ENCODE results near the gene SLC16A3.

Gene SLC16A3

DNA sequence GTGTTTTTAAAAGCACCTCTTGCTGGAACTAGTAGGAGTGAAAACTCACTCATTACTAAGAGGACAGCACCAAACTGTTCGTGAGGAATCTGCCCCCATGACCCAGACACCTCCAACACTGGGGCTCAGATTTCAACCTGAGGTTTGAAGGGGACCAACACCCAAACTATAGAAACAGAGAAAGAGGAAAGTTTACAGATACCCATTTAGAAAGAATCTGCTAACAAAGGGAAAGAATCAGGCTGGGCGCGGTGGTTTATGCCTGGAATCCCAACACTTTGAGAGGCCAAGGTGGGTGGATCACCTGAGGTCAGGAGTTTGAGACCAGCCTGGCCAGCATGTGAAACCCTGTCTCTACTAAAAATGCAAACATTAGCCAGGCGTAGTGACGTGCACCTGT lies 48.1 kb downstream of the SLC16A3 start:
- TF ChIP-seq TAF1 (IDR thresholded peaks at IDR 0.05; ENCODE audit: borderline replicate concordance, insufficient read depth, low read length) (no peak), SIN3A (IDR thresholded peaks at IDR 0.05; ENCODE audit: borderline replicate concordance, insufficient read depth, low read length) (no peak), POLR2AphosphoS5 (IDR thresholded peaks at IDR 0.05; ENCODE audit: low read depth, low read length) (no peak), FOXP2 (optimal IDR thresholded peaks at IDR 0.05; ENCODE audit: borderline replicate concordance, extremely low read depth, extremely low read length, insufficient read depth) (no peak)
- TF ChIP-seq, protein P1, sequence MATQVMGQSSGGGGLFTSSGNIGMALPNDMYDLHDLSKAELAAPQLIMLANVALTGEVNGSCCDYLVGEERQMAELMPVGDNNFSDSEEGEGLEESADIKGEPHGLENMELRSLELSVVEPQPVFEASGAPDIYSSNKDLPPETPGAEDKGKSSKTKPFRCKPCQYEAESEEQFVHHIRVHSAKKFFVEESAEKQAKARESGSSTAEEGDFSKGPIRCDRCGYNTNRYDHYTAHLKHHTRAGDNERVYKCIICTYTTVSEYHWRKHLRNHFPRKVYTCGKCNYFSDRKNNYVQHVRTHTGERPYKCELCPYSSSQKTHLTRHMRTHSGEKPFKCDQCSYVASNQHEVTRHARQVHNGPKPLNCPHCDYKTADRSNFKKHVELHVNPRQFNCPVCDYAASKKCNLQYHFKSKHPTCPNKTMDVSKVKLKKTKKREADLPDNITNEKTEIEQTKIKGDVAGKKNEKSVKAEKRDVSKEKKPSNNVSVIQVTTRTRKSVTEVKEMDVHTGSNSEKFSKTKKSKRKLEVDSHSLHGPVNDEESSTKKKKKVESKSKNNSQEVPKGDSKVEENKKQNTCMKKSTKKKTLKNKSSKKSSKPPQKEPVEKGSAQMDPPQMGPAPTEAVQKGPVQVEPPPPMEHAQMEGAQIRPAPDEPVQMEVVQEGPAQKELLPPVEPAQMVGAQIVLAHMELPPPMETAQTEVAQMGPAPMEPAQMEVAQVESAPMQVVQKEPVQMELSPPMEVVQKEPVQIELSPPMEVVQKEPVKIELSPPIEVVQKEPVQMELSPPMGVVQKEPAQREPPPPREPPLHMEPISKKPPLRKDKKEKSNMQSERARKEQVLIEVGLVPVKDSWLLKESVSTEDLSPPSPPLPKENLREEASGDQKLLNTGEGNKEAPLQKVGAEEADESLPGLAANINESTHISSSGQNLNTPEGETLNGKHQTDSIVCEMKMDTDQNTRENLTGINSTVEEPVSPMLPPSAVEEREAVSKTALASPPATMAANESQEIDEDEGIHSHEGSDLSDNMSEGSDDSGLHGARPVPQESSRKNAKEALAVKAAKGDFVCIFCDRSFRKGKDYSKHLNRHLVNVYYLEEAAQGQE (IDR thresholded peaks at IDR 0.05; ENCODE audit: insufficient read depth in 1 of 2, low read depth in 2 of 2, low read length in 2 of 2): no peak

DNA sequence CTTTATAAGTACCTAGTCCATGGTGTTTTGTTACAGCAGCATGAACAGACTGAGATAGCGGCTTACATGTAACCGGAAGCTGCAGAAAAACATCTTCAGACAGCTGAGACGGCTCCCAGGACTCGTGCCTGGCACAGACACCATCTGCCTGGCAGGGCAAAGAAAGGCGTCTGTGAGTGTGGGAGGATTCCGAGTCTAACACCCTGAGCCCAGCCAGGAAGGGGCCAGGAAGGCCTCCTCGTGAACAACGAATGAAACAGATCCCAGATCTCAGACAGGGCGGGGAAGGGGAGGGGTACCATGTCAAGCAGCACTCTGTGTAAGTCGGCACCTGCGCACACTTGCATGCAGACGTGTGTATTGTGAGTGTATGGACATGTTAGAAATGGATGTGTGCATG lies 49.0 kb downstream of the SLC16A3 start:
- TF ChIP-seq POLR2AphosphoS5 (IDR thresholded peaks at IDR 0.05; ENCODE audit: low read depth, low read length) (no peak), SIN3A (IDR thresholded peaks at IDR 0.05; ENCODE audit: borderline replicate concordance, insufficient read depth, low read length) (no peak)

DNA sequence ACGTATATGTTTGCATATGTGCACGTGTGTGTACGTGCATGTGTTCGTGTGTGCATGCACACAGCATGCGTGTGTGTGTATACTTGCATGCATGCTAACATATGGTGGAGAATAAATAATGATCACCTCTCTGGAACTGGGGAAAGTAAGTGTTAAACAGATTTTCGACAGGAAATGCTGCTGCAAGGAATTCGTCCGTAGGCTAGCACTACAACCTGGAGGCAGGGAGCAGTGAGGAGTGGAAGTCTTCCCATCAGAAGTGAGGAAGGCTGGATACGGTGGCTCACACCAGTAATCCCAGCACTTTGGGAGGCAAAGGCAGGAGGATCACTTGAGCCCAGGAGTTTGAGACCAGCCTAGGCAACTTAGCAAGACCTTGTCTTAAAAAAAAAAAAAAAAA lies 49.5 kb downstream of the SLC16A3 start:
- TF ChIP-seq SIN3A (IDR thresholded peaks at IDR 0.05; ENCODE audit: borderline replicate concordance, insufficient read depth, low read length) (no peak), POLR2AphosphoS5 (IDR thresholded peaks at IDR 0.05; ENCODE audit: low read depth, low read length) (no peak), FOXP2 (optimal IDR thresholded peaks at IDR 0.05; ENCODE audit: borderline replicate concordance, extremely low read depth, extremely low read length, insufficient read depth) (no peak), TAF1 (IDR thresholded peaks at IDR 0.05; ENCODE audit: borderline replicate concordance, insufficient read depth, low read length) (no peak)
- TF ChIP-seq, protein P1 (IDR thresholded peaks at IDR 0.05; ENCODE audit: insufficient read depth in 1 of 2, low read depth in 2 of 2, low read length in 2 of 2): no peak

DNA sequence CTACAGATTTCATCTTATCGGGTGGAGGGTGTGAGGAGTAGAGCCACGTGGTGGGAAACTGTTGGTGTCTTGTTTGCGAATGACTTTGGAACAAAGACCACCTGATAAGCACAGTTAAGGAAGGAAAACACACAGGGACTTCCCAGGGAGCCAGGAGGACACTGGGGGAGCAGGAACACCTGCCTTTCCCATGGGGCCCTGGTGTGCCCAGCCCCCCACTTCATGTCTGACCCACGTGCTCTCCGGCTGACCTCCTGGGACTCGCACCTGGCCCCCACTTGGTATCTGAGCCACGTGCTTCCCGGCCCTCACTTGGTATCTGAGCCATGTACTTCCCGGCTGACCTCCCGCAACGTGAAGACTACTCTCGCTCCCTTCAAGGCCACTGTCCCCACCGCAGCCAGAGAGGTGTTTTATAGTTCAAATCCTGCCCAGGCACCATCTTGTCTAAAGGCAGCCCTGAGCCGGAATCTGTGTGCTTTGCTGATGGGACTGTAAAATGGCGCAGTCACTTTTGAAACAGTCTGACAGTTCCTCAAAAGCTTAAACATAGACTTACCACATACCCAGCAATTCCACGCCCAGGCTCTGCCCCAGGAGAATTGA lies 50.0 kb downstream of the SLC16A3 start:
- TF ChIP-seq POLR2AphosphoS5 (IDR thresholded peaks at IDR 0.05; ENCODE audit: low read depth, low read length) (no peak), FOXP2 (optimal IDR thresholded peaks at IDR 0.05; ENCODE audit: borderline replicate concordance, extremely low read depth, extremely low read length, insufficient read depth) (no peak), SIN3A (IDR thresholded peaks at IDR 0.05; ENCODE audit: borderline replicate concordance, insufficient read depth, low read length) (no peak), TAF1 (IDR thresholded peaks at IDR 0.05; ENCODE audit: borderline replicate concordance, insufficient read depth, low read length) (no peak)
- TF ChIP-seq, protein P1 (IDR thresholded peaks at IDR 0.05; ENCODE audit: insufficient read depth in 1 of 2, low read depth in 2 of 2, low read length in 2 of 2): no peak

DNA sequence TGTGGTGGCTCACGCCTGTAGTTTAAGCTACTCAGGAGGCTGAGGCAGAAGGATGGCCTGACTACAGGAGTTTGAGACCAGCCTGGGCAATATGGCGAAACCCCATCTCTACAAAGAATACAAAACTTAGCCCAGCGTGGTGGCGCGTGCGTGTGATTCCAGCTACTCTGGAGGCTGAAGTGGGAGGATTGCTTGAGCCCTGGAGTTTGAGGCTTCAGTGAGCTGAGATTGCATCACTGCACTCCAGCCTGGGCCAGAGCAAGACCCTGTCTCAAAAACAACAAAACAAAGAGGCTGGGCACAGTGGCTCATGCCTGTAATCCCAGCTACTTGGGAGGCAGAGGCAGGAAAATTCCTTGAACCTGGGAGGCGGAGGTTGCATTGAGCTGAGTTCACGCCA lies 51.7 kb downstream of the SLC16A3 start:
- TF ChIP-seq, protein P1 (IDR thresholded peaks at IDR 0.05; ENCODE audit: insufficient read depth in 1 of 2, low read depth in 2 of 2, low read length in 2 of 2): no peak
- no peak for TF ChIP-seq TAF1 (IDR thresholded peaks at IDR 0.05; ENCODE audit: borderline replicate concordance, insufficient read depth, low read length)
- TF ChIP-seq SIN3A (IDR thresholded peaks at IDR 0.05; ENCODE audit: borderline replicate concordance, insufficient read depth, low read length): no peak
- TF ChIP-seq FOXP2 (optimal IDR thresholded peaks at IDR 0.05; ENCODE audit: borderline replicate concordance, extremely low read depth, extremely low read length, insufficient read depth): no peak
- no peak for TF ChIP-seq POLR2AphosphoS5 (IDR thresholded peaks at IDR 0.05; ENCODE audit: low read depth, low read length)

All from PFSK-1 (cell line).